ENCODE measurements around the gene CAMK4. TPM values are rescaled to one million over a fixed set of nuclear protein-coding genes. Genes with fewer than 3 reads are reported as not detected.

Gene CAMK4
- total RNA-seq, 1 experiment from 2014 or later: 10.2 TPM

GRCh38 chr5:111310711-111311620 is 86.8 kb downstream of the CAMK4 start:
- Histone ChIP-seq H3K36me3 (ENCODE audit: control insufficient read depth in 1 of 2, insufficient read depth in 2 of 2, low read length in 2 of 2) (no peaks in the 10 kb centered on the region), H3K4me1 (ENCODE audit: control insufficient read depth in 1 of 2, insufficient read depth in 2 of 2, low read length in 2 of 2) (no peaks in the 10 kb centered on the region), H3K9ac (ENCODE audit: low read length) (no peak overlapping the region), H3K4me2 (ENCODE audit: low read length) (no peak overlapping the region), H3K9me3 (ENCODE audit: control insufficient read depth in 1 of 2, insufficient read depth in 1 of 2, low read depth in 1 of 2, low read length in 2 of 2) (no peaks in the 10 kb centered on the region), H3K79me2 (ENCODE audit: insufficient read depth, low read length) (no peaks in the 10 kb centered on the region), H2AFZ (ENCODE audit: low read depth, low read length, poor library complexity, severe bottlenecking) (no peak overlapping the region), H3K4me3 (replicated peaks in 1 of 2; ENCODE audit: low read depth in 1 of 2, low read length in 2 of 2) (no peak overlapping the region), H3K27me3 (ENCODE audit: insufficient read depth, low read length) (0 out of 2 replicates have a peak, but pooled peaks cover 4% of the 10 kb centered on the region), H4K20me1 (ENCODE audit: insufficient read depth) (no peaks in the 10 kb centered on the region), H3K27ac (ENCODE audit: low read depth, low read length) (no peak overlapping the region), H3K9me2 (ENCODE audit: insufficient read depth) (no peaks in the 10 kb centered on the region)
- ChIA-PET CTCF (no interaction called here), RAD21 (ENCODE audit: low non-redundant PET in 1 of 2, low total read pairs in 2 of 2, uncharacterized antibody in 2 of 2, unreplicated experiment in 2 of 2) (no interaction called here), POLR2A (no interaction called here)
- ATAC-seq (no peak), DNase-seq (ENCODE audit: low read depth, low spot score) (no peak)
- no peak for TF ChIP-seq EGR1 (IDR thresholded peaks at IDR 0.05; ENCODE audit: low read depth)
- no peak for TF ChIP-seq EZH2phosphoT487 (IDR thresholded peaks at IDR 0.05; ENCODE audit: borderline replicate concordance)
- intact Hi-C loops (cut with micrococcal nuclease): no loop called here
- no TSS peak for BruUV-seq (replicated peaks)

- Histone ChIP-seq H4K20me1 (ENCODE audit: insufficient read depth) (no peaks in the 10 kb centered on the region), H2AFZ (ENCODE audit: low read depth, low read length, poor library complexity, severe bottlenecking) (no peak overlapping the region), H3K27me3 (ENCODE audit: insufficient read depth, low read length) (0 out of 2 replicates have a peak, but pooled peaks cover 4% of the 10 kb centered on the region), H3K4me1 (ENCODE audit: control insufficient read depth in 1 of 2, insufficient read depth in 2 of 2, low read length in 2 of 2) (no peaks in the 10 kb centered on the region), H3K27ac (ENCODE audit: low read depth, low read length) (no peak overlapping the region), H3K4me2 (ENCODE audit: low read length) (no peak overlapping the region), H3K9me3 (ENCODE audit: control insufficient read depth in 1 of 2, insufficient read depth in 1 of 2, low read depth in 1 of 2, low read length in 2 of 2) (no peaks in the 10 kb centered on the region), H3K4me3 (replicated peaks in 1 of 2; ENCODE audit: low read depth in 1 of 2, low read length in 2 of 2) (no peak overlapping the region), H3K9me2 (ENCODE audit: insufficient read depth) (no peaks in the 10 kb centered on the region), H3K36me3 (ENCODE audit: control insufficient read depth in 1 of 2, insufficient read depth in 2 of 2, low read length in 2 of 2) (no peaks in the 10 kb centered on the region), H3K79me2 (ENCODE audit: insufficient read depth, low read length) (no peaks in the 10 kb centered on the region), H3K9ac (ENCODE audit: low read length) (no peak overlapping the region)
- ChIA-PET CTCF (no interaction called here), POLR2A (no interaction called here), RAD21 (ENCODE audit: low non-redundant PET in 1 of 2, low total read pairs in 2 of 2, uncharacterized antibody in 2 of 2, unreplicated experiment in 2 of 2) (no interaction called here)
- intact Hi-C loops (cut with micrococcal nuclease): no loop called here
- TF ChIP-seq CEBPB (IDR thresholded peaks at IDR 0.05; ENCODE audit: low read depth) (no peak), SP1 (IDR thresholded peaks at IDR 0.05; ENCODE audit: low read depth) (no peak), CTCF (IDR thresholded peaks at IDR 0.05 in 2 of 3, conservative IDR thresholded peaks at IDR 0.05 in 1 of 3; ENCODE audit: borderline replicate concordance in 1 of 3, insufficient read depth in 1 of 3, low read depth in 2 of 3, low read length in 2 of 3) (no peak), EZH2 (IDR thresholded peaks at IDR 0.05) (no peak), FOSL1 (IDR thresholded peaks at IDR 0.05; ENCODE audit: low read depth) (no peak), ZBTB33 (IDR thresholded peaks at IDR 0.05; ENCODE audit: extremely low read depth, insufficient replicate concordance, low read length) (no peak), POLR2A (IDR thresholded peaks at IDR 0.05; ENCODE audit: borderline replicate concordance, extremely low read depth, insufficient read depth, insufficient read length) (no peak)
- DNase-seq (ENCODE audit: low read depth, low spot score) (no peak), ATAC-seq (no peak)
- BruUV-seq (replicated peaks): no TSS peak
Measured at GRCh38 chr5:111311666-111312065, 87.5 kb downstream of the CAMK4 start.

Data from HCT116 (cell line).